Pons (tissue), 1 donor: ENCODE measurements around the gene PDSS2.
A peak's percentile ranks its signal among the peaks of the same experiment; 100 is the strongest.
"Not testable (repeated sequence)": the region's sequence is repeated elsewhere in the genome, so short reads cannot be mapped to it uniquely, and the experiment has no call there.

Experiments
- DNase-seq: peaks from one replicate; pipeline ENCODE4 v3.0.0-alpha.2; 2016; ENCODE audit warnings: low spot score

PDSS2 gene

DNA sequence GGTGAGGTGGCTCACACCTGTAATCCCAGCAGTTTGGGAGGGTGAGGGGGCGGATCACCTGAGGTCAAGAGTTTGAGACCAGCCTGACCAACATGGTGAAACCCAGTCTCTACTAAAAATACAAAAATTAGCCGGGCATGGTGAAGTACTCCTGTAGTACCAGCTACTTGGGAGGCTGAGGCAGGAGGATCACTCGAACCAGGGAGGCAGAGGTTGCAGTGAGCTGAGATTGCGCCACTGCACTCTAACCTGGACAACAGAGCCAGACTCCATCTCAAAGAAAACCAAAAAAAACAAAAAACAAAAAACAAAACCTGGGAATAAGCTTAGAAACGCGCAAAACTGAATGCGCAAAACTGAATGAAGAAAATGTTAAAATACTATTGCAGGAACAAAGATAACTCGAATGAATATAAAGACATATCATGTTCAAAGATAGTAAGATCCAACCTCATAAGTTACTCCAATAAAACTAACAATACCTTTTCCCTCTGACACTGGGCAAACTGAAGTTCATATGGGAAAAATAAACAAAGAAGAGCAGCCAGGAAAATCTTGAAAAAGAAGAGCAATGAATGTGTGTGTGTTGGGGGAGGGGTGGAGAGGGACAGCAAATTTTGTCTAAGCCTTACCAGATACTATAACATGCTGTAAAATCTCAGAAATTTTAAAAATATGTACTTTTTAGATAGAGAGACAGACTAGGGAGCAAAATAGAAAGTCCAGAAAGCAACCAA is 243.0 kb downstream of the PDSS2 start:
- no peak for DNase-seq

DNA sequence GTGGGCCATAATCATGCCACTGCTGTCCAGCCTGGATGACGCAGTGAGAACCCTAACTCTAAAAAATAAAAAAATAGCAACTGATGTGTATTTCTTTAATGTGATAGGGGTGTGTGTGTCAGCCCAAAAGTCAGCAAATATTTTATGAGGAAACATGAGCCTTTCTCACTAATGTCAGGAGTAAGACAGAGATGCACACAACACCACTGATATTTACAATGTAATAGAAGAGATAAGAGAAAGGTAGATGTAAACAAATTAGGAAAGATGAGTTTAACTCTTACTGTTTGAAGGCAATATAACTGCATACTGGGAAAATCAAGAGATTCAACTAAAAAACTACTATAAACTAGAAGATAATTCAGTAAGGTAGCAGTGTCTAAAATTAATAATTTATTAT is 244.0 kb downstream of the PDSS2 start:
- DNase-seq, result no peak

DNA sequence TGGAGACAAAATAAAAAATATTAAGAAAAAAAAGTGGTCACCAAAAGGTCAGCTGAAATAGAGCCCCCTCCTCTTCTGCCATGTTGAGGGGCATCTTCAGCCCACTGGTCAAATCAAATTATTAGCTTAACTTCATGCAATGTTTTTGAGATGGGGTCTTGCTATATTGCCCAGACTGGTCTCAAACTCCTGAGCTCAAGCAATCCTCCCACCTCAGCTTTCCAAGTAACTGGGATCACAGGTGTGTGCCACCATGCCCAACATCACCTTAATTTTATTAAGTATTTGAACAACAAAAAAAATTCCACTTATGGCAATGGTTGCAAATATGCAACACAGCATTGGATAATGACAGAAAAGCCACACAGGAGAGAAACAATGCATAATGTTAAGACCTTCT is 244.7 kb downstream of the PDSS2 start:
- no peak for DNase-seq

DNA sequence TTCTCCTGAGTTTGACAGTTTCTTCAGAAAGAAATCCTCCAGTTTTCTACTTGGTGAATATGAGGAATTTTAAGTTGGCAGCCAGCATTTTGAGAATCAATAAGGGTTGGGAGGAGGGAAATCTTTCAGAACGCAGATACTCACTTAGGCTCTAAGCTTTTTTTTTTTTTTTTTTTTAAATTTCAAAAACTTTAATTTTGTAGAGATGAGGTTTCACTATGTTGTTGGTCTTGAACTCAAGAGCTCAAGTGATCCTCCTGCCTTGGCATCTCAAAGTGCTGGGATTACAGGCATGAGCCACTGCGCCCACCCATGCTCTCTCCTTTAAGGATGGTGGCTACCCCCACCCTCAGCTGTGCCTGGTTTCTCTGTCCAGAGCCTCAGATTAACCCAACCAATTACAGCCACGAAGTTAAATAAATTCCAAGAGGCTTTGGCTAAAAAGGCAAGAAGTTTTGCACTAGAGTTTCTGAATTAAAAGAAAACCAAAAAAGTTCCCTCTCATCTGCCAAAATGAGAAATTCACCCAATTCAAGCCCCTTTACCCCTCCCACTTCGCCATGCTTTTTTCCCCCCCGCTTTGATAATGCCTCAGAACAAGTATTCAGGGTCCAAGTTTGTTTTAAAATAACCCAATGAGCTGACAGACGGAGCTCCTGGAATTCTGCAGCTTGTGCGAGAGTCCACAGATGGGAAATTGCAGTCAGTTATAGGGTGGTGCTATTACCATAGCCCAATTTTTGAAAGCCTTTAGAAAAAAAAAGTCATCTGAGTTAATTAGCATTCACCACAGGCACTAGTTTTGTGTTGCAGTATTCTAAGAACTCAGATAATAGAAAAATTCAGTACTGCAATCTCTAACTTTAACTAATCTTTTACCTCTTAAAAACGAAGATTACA is 249.7 kb downstream of the PDSS2 start:
- DNase-seq, result no peak

DNA sequence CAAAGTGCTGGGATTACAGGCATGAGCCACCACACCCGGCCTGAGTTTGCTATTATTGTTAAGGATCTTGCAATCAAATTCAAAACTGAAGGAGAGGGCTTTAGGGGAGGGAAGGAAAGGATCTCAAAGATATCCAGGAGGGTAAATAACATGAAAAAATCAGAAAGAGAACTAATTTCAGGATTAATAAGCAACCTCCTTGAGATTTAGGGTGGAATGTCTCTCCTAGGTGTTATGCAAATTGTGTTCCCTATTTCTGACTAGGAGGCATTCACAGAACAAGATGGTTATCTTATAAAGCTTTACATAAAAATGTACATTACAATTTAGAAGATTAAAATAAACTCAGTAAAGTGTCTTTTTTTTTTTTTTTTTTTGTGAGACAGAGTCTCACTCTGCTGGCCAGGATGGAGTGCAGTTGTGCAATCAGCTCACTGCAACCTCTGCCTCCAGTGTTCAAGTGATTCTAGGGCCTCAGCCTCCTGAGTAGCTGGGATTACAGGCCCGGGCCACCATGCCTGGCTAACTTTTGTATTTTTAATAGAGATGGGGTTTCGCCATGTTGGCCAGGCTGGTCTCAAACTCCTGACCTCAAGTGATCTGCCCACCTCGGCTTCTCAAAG is 252.0 kb downstream of the PDSS2 start:
- no peak for DNase-seq

DNA sequence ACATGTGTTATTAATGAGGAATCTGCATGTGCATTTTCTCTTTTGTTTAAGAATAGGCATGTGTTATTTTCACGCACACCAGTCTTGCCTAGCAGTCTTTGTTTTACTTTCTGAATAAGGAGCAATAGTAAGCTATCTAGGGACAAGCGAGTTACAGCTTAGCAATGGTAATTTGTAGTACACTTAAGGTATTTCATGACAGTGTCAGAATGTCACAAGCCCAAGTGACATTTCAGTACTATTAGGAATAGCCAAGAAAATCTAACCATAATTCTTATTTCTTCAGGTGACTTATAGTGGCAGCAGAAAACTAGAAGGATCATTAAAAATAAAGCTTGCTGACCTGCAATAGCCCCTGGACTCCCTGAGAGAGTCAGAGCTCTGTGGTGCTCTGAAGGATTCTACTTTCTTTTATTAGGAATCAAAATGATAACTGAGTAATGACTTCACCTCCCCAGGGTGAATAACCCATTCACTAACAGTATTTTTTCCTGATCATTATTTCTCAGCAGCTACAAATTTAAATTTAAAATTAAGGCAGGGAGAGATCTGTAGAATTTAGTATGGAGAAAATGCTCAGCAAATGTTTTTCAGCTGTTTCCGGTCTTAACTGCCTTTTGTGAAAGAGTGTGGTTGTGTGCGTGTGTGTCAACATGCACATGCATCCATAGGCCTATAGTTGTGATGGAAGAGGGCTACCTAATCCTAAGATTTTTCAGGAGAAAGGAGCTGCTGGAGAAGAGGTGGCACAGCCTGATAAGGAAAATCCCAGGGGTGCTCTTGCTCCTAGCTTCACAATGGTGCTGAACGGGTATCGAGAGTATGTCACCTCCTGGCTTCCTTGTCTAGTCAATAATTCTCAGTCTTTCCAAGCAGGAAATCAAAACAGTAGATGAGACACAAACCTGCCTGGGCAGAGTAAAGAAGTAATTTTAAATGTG is 254.0 kb downstream of the PDSS2 start:
- DNase-seq, result no peak

DNA sequence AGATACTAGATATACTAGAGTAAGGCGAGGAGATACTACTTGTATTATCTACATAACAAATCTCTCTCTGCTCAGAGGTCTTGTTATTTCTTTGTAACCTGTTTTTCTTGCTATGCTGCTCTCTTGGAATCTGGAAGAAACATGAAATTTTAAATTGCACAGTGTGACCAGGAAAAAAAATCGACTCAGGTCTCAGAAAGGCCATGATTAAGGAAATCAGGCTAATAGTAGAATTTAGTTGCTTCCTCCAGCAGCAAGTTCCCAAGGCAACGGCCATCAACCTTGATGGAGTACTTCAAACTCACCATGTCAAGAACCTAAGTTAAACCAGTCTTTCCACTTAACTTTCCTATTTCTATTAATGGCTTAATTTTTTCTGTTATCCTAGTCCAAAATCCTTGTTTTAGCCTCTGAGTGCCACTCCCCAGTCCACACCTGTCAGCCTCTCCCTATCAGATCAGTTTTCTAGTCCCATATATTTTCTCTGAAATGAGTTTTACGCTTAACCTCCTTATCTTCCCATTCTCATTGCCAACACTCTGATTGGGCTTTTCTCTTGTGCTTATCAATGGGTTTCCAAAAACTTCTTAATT is 256.4 kb downstream of the PDSS2 start:
- DNase-seq, result no peak

DNA sequence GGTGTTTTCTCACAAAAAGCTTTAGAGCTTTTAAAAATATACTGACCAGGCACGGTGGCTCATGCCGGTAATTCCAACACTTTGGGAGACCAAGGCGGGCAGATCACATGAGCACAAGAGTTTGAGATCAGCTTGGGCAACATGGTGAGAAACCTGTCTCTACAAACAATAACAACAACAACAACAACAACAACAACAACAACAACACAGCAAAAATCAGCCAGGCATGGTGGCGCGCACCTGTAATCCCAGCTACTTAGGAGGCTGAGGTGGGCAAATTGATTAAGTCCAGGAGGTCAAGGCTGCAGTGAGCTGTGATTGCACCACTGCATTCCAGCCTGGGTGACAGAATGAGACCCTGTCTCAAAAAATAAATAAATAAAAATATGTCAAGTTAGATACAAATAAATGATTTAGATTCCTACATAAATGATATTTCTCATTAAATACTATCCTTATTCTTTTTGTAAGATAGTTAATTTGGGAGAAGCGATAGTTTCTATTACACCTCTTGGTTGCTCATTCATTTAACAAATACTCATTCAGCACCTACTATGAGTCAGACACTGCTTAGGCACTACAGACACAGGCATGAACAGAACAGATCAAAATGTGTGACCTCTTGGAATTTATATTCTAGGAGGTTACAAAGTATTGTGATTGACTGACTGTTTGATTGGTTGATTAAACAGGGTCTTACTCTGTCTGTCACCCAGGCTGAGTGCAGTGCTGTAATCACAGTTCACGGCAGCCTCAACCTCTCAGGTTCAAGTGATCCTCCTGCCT is 260.5 kb downstream of the PDSS2 start:
- DNase-seq, result no peak

DNA sequence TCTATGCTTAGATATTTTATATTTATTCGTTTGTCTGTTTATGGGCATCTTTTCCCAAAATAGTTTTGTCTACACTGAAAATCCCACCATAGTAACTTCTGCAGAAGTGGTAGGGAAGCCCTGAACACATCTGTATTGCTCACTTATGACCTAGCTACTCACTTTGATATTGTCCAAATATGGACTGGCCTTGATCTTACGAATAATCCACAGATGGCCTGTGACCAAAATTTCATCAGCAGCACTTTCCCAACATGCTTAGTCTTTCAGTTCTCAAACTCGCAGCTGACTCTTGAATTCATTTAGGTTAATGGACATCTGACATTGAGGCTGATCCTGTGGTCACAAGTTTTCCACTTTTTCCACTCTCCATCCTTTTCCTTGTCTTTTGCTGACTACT is 263.2 kb downstream of the PDSS2 start:
- DNase-seq, result no peak

DNA sequence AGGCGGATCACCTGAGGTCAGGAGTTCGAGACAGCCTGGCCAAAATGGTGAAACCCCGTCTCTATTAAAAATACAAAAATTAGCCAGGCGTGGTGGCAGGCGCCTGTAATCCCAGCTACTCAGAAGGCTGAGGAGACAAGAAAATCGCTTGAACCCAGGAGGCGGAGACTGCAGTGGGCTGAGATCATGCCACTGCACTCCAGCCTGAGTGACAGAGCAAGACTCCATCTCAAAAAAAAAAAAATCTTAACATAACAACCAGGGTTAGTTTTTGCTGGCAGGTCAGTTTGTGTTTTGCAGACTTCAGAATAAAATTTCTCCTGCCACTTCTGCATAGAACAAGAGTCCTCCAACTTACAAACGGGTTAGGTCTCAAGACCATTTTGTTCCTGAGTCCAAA is 264.6 kb downstream of the PDSS2 start:
- DNase-seq, result not testable (repeated sequence)

DNA sequence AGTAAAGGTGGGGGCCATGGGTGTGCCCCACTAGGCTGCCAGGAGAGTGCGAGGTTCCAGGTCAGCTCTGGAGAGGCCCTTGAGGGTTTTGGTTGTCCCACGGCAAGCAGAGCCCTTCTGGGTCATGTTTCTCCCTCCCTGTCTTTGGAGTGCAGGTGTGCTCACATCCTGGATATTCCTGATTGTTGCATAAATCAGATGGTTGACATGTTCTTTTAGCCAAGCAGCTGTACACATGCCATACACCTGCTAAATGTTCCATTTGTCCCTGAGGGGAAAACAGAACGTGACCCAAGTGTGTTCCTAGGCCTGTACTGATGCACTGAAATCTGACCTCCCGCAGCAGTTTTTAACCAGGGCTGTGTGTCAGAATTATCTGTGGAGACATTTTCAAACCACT is 266.5 kb downstream of the PDSS2 start:
- DNase-seq, result no peak

DNA sequence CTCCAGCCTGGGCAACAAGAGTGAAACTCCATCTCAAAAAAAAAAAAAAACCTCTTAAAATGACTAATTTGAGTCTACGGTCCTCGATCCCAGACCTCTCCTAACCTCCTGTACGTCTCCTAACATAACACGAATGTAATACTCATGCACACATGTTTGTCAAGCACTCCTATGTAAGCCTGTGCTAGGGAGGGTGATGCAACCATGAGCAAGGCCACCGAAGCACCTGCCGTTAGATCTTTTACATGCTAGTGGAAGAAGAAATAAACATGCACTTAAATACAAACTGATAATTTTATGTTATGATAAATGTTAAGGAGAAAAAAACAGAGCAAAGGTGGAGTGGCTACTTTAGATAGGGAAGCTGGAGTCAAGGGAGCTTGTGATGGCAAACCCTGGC is 271.7 kb downstream of the PDSS2 start:
- DNase-seq, result no peak

DNA sequence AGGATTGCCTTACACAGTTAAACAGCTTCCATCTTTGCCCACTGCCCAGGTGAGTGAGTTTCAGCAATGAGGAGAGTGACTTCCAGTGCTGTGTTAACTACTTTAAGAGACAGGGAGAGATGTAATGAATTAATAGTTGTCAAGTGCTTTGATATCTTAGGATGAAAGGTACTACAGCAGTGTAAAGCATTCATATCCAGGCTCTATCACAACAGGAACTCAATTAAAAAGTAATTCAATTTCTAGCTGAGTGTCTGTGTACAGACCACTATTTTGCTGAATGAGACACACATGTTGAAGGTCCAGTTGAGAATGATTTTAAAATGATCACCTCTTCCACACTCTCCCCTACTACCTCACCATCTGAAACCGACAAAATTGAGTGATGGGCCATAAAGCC is 273.3 kb downstream of the PDSS2 start:
- no peak for DNase-seq

DNA sequence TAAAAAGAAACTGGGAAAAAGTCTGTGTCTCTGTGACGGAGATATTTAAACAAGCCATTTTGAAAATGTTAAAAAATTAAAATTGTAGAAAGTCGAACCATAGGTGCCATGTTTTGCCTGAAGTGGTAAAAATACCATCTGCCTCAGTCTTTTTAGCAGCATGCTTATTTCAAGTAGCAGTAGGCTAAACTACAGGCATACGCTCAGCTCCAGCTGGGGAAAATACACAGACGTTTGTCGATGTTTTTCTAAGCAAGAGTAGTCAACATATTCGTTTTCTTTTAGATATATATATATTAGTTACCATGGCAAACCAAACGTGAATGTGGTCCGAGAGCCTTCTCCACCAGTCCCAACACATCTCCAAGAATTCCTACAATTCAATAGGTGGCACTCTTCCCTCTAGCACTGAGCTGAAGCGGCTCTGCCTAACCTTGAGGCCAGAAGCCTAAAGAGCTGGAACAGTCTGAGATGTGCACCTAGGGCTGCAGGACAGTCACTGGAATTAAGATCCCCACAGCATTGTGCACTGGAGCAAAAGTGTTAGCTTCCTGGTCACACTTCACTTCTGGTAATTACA is 273.9 kb downstream of the PDSS2 start:
- peak; percentile 55 for DNase-seq

DNA sequence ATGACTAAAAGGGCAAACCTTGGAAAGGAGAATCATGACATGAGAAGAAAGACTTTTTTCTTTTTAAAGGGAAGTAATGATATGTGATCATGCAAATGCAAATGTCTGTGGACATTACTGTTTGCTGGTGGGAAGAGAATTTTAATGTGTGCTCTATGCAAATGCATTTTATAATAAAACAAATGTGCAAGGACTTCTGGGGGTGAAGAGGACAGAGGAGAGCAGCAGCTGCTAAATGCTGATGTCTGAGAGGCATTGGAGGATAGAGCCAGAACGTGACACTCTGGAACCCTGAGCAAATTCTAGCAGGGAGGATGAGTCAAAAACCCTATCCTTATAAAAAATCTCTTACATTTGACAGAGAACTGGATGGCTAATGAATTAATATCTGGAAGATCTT is 274.9 kb downstream of the PDSS2 start:
- no peak for DNase-seq

DNA sequence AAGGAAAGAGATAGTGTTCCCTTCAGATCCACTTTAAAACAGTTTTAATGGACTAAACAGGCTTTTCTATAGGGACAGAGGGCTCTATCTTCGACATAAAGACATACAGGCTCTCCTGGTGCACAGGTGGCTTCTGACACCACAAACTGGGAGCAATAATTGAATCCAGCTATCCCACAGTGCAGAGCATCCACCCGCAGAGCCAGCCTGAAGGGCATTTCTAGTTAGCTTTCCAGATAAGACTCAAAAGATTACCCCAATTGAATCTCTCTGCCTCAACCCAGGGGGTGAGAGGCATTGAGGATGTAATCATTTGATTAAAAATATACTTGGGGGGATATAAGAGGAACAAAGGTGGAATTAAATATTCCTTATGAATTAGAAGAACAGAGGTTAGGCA is 279.3 kb downstream of the PDSS2 start:
- no peak for DNase-seq

DNA sequence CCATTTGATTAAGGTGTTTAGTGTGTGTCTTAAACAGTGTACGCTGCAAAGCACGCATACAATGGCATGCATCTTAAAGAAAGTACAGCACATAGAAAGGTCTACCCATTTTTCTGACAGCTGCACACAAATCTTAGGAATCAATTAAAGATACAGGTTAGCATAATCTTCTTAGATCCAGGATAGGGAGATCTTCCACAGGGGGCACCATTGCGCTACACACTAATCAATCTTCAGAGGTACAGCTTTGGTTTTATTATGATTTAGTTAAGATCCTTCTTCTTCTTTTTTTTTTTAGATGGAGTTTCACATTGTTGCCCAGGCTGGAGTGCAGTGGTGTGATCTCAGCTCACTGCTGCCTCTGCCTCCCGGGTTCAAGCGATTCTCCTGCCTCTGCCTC is 280.4 kb downstream of the PDSS2 start:
- DNase-seq, result no peak

DNA sequence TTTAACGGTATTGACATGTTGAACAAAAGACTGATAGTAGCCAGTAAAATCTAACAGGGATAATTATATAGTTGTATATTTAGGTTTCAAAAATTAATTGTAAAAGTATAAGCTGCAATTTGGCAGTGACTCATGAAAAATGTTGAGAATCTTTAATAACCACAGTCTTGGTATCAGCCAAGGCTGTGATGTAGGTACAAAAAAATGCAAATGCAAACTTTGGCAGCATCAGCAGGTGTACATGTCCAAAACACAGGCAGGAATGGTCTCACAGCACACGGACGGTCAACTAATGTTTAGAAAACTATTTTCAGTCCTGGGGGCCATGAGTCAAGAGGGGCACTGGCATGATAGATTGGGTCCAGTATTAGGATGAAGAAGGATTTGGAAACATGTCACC is 285.6 kb downstream of the PDSS2 start:
- DNase-seq, result no peak

DNA sequence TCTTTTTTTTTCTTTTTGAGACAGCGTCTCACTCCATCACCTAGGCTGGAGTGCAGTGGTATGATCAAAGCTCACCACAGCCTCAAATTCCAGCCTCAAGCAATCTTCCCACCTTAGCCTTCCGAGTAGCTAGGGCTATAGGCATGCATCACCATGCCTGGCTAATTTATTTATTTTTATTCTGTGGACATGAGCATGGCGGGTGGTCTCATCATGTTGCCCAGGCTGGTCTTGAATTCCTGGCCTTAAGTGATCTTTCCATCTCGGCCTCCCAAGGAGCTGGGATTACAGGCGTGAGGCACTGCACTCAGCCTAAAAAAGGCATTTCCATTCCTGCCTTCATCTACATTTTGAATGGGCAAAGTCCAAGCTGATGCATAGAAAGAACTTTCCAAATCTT is 287.9 kb downstream of the PDSS2 start:
- DNase-seq, result no peak

DNA sequence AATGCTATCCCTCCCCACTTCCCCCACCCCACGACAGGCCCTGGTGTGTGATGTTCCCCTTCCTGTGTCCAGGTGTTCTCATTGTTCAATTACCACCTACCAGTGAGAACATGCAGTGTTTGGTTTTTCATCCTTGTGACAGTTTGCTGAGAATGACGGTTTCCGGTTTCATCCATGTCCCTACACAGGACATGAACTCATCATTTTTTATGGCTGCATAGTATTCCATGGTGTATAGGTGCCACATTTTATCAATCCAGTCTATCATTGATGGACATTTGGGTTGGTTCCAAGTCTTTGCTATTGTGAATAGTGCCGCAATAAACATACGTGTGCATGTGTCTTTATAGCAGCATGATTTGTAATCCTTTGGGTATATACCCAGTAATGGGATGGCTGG is 295.1 kb downstream of the PDSS2 start:
- DNase-seq, result not testable (repeated sequence)
